ENCODE results near the gene VN1R5.
A peak's percentile ranks its signal among the peaks of the same experiment; 100 is the strongest.
"Not testable (repeated sequence)": the region's sequence is repeated elsewhere in the genome, so short reads cannot be mapped to it uniquely, and the experiment has no call there.

VN1R5 gene

GRCh38 chr1:247281001-247281574, 25.2 kb downstream of the VN1R5 start:
- TF ChIP-seq CTCF (IDR thresholded peaks at IDR 0.05; ENCODE audit: low read depth, low read length), result no peak
- Histone ChIP-seq H3K9me3 (no peaks in the 10 kb centered on the region), H3K4me1 (no peaks in the 10 kb centered on the region), H3K4me3 (ENCODE audit: low read depth, low read length) (no peak overlapping the region), H3K27me3 (peaks cover 12% of the 10 kb centered on the region), H3K36me3 (no peaks in the 10 kb centered on the region)
- no peak for DNase-seq

GRCh38 chr1:247286134-247286670, 30.3 kb downstream of the VN1R5 start:
- Histone ChIP-seq H3K4me3 (ENCODE audit: low read depth, low read length) (no peak overlapping the region), H3K9me3 (no peaks in the 10 kb centered on the region), H3K36me3 (no peaks in the 10 kb centered on the region), H3K4me1 (no peaks in the 10 kb centered on the region), H3K27me3 (peaks cover 12% of the 10 kb centered on the region)
- no peak for TF ChIP-seq CTCF (IDR thresholded peaks at IDR 0.05; ENCODE audit: low read depth, low read length)
- no peak for DNase-seq

GRCh38 chr1:247287460-247287859, 31.6 kb downstream of the VN1R5 start:
- DNase-seq, result peak; percentile 38
- Histone ChIP-seq H3K36me3 (no peaks in the 10 kb centered on the region), H3K4me1 (no peaks in the 10 kb centered on the region), H3K9me3 (no peaks in the 10 kb centered on the region), H3K27me3 (peaks cover 7% of the 10 kb centered on the region; the same call in 1 of the 2 replicates), H3K4me3 (ENCODE audit: low read depth, low read length) (no peak overlapping the region)
- peak; percentile 42 for TF ChIP-seq CTCF (IDR thresholded peaks at IDR 0.05; ENCODE audit: low read depth, low read length)

- no peak for TF ChIP-seq CTCF (IDR thresholded peaks at IDR 0.05; ENCODE audit: low read depth, low read length)
- Histone ChIP-seq H3K4me3 (ENCODE audit: low read depth, low read length) (no peak overlapping the region), H3K36me3 (no peaks in the 10 kb centered on the region)
Observed at GRCh38 chr1:247288341-247288740, 32.5 kb downstream of the VN1R5 start.

GRCh38 chr1:247289274-247289892, 33.5 kb downstream of the VN1R5 start:
- not testable (repeated sequence) for DNase-seq; H3K4me1 ChIP-seq; H3K4me3 ChIP-seq (ENCODE audit: low read depth, low read length); H3K36me3 ChIP-seq; H3K27me3 ChIP-seq; H3K9me3 ChIP-seq

More at GRCh38 chr1:247288341-247288740, 32.5 kb downstream of the VN1R5 start:
- Histone ChIP-seq H3K9me3 (no peaks in the 10 kb centered on the region), H3K4me1 (no peaks in the 10 kb centered on the region), H3K27me3 (no peaks in the 10 kb centered on the region)
- no peak for DNase-seq

- Histone ChIP-seq H3K9me3 (no peaks in the 10 kb centered on the region), H3K27me3 (no peaks in the 10 kb centered on the region), H3K4me3 (ENCODE audit: low read depth, low read length) (no peak overlapping the region), H3K4me1 (no peaks in the 10 kb centered on the region), H3K36me3 (no peaks in the 10 kb centered on the region)
- TF ChIP-seq CTCF (IDR thresholded peaks at IDR 0.05; ENCODE audit: low read depth, low read length), result no peak
- DNase-seq, result no peak
Observed at GRCh38 chr1:247290576-247290975, 34.7 kb downstream of the VN1R5 start.
